Gastrocnemius medialis (tissue), 4 donors: Measurements from ENCODE around the gene SGPP1. TPM values are rescaled to one million over a fixed set of nuclear protein-coding genes. Genes with fewer than 3 reads are reported as not detected.
"Not testable (repeated sequence)": the region's sequence is repeated elsewhere in the genome, so short reads cannot be mapped to it uniquely, and the experiment has no call there.

Source experiments
- ATAC-seq, 2 donors: fragments of 150-250 bp; one replicate each; pipeline ENCODE4 v1.9.1; 2016
- DNase-seq, 2 donors: peaks; one replicate each; pipeline ENCODE4 v3.0.0-alpha.2; 2019
- H3K27ac ChIP-seq, 4 donors: fragments of 200-600 bp; sonication (generic); 1 replicate in 1 of 4; 2 replicates in 3 of 4; pipeline ENCODE4 v1.5.1; 2016 to 2018; ENCODE audit warnings: mild to moderate bottlenecking in 2 of 4, moderate library complexity in 1 of 4
- H3K27me3 ChIP-seq, 3 donors: fragments of 200-600 bp; sonication (generic) in 2 of 3; 1 replicate in 1 of 3; 2 replicates in 2 of 3; pipeline versions ENCODE4 v1.5.1 to v1.6.0; 2016 to 2019; ENCODE audit warnings: mild to moderate bottlenecking in 1 of 3, moderate library complexity in 1 of 3
- H3K36me3 ChIP-seq, 2 donors: fragments of 200-600 bp; sonication (generic) in 1 of 2; one replicate each; pipeline ENCODE4 v1.5.1; 2017 to 2018
- H3K4me1 ChIP-seq, 2 donors: fragments of 200-600 bp; sonication (generic) in 1 of 2; one replicate each; pipeline ENCODE4 v1.5.1; 2016 to 2017; ENCODE audit warnings: mild to moderate bottlenecking in 2 of 2
- H3K4me3 ChIP-seq, 4 donors: fragments of 200-600 bp; sonication (generic) in 3 of 4; 1 replicate in 1 of 4; 2 replicates in 3 of 4; pipeline ENCODE4 v1.5.1; 2016 to 2019; ENCODE audit warnings: mild to moderate bottlenecking in 2 of 4
- H3K9me3 ChIP-seq, 3 donors: fragments of 200-600 bp; sonication (generic) in 2 of 3; 1 replicate in 1 of 3; 2 replicates in 2 of 3; pipeline ENCODE4 v1.5.1; 2016 to 2019
- CTCF ChIP-seq, 5 experiments: fragments of 450-650 bp in 3 of 5; fragments of 200-600 bp in 2 of 5; sonication (generic) in 2 of 5; IDR thresholded peaks in 4 of 5; conservative IDR thresholded peaks in 1 of 5; 1 replicate in 4 of 5; 2 replicates in 1 of 5; pipeline ENCODE4 v1.5.1; 2016 to 2019; ENCODE audit warnings: antibody characterized with exemption in 5 of 5, mild to moderate bottlenecking in 3 of 5, moderate library complexity in 3 of 5
- POLR2A ChIP-seq, 2 donors: fragments of 450-650 bp; IDR thresholded peaks; one replicate each; pipeline ENCODE4 v1.6.1; 2017; ENCODE audit warnings: antibody characterized with exemption in 2 of 2, mild to moderate bottlenecking in 2 of 2, moderate library complexity in 2 of 2
- in situ Hi-C, 4 donors: fragments of 200-750 bp; cut with MboI; loops; one replicate each; pipeline versions ENCODE4 v1.15.0 to v1.8.0; 2017; ENCODE audit warnings: low sequenced_read_pairs in 4 of 4
- intact Hi-C: fragments of 100-400 bp; cut with DNase I; formaldehyde crosslinking; loops from one replicate; pipeline ENCODE4 v1.15.1; 2023; ENCODE audit warnings: low total_unique reads
- total RNA-seq, 4 donors: library from RNA; depleted of rRNA; stranded (reverse); fragments of >200 nt; gene quantifications; one replicate each; pipeline versions ENCODE4 v1.1.0 to v1.2.3, GENCODE V29; 2016

The SGPP1 gene
- total RNA-seq, 4 donors from 2014 or later = 3.5 to 11.3 (median 8.1) TPM

GRCh38 chr14:63662776-63663175, 65.1 kb downstream of the SGPP1 start:
- no peak overlapping the region for H3K27ac ChIP-seq
- no peaks in the 10 kb centered on the region for H3K27me3 ChIP-seq
- no peaks in the 10 kb centered on the region for H3K36me3 ChIP-seq
- no peaks in the 10 kb centered on the region for H3K9me3 ChIP-seq
- H3K4me3 ChIP-seq = no peak overlapping the region
- intact Hi-C loops = no loop called here
- no peaks in the 10 kb centered on the region for H3K4me1 ChIP-seq
- no peak for ATAC-seq
- TF ChIP-seq CTCF (IDR thresholded peaks at IDR 0.05 in 4 of 5, conservative IDR thresholded peaks at IDR 0.05 in 1 of 5) = no peak
- TF ChIP-seq POLR2A (IDR thresholded peaks at IDR 0.05) = no peak
- in situ Hi-C loops = no loop called here
- no peak for DNase-seq

- H3K27me3 ChIP-seq, in situ Hi-C loops, intact Hi-C loops, H3K27ac ChIP-seq, H3K36me3 ChIP-seq, H3K9me3 ChIP-seq, H3K4me3 ChIP-seq, H3K4me1 ChIP-seq, DNase-seq, ATAC-seq: not testable (repeated sequence)
These were observed 66.0 kb downstream of the SGPP1 start for GRCh38 chr14:63661881-63662280.

- no peaks in the 10 kb centered on the region for H3K9me3 ChIP-seq
- DNase-seq (no peak), ATAC-seq (no peak)
- no peak overlapping the region for H3K27ac ChIP-seq
- H3K27me3 ChIP-seq = no peaks in the 10 kb centered on the region
- in situ Hi-C loops = no loop called here
- H3K36me3 ChIP-seq = no peaks in the 10 kb centered on the region
- H3K4me1 ChIP-seq = no peaks in the 10 kb centered on the region
- TF ChIP-seq CTCF (IDR thresholded peaks at IDR 0.05 in 4 of 5, conservative IDR thresholded peaks at IDR 0.05 in 1 of 5) (no peak), POLR2A (IDR thresholded peaks at IDR 0.05) (no peak)
- H3K4me3 ChIP-seq = no peak overlapping the region
- intact Hi-C loops = no loop called here
These were observed 68.1 kb downstream of the SGPP1 start for GRCh38 chr14:63659726-63660125.

GRCh38 chr14:63656194-63656593, 71.7 kb downstream of the SGPP1 start:
- H3K4me1 ChIP-seq = no peaks in the 10 kb centered on the region
- in situ Hi-C loops (no loop called here), intact Hi-C loops (no loop called here)
- ATAC-seq (no peak), DNase-seq (no peak)
- H3K27ac ChIP-seq = no peak overlapping the region
- H3K36me3 ChIP-seq = no peaks in the 10 kb centered on the region
- TF ChIP-seq CTCF (IDR thresholded peaks at IDR 0.05 in 4 of 5, conservative IDR thresholded peaks at IDR 0.05 in 1 of 5) (no peak), POLR2A (IDR thresholded peaks at IDR 0.05) (no peak)
- H3K9me3 ChIP-seq = no peaks in the 10 kb centered on the region
- H3K4me3 ChIP-seq = no peak overlapping the region
- no peaks in the 10 kb centered on the region for H3K27me3 ChIP-seq

- intact Hi-C loops = no loop called here
- H3K27me3 ChIP-seq = no peaks in the 10 kb centered on the region
- no peaks in the 10 kb centered on the region for H3K36me3 ChIP-seq
- in situ Hi-C loops = no loop called here
- H3K4me3 ChIP-seq = no peak overlapping the region
- H3K4me1 ChIP-seq = no peaks in the 10 kb centered on the region
- no peaks in the 10 kb centered on the region for H3K9me3 ChIP-seq
- no peak overlapping the region for H3K27ac ChIP-seq
- ATAC-seq (no peak), DNase-seq (no peak)
- no peak for TF ChIP-seq POLR2A (IDR thresholded peaks at IDR 0.05)
These were observed 72.9 kb downstream of the SGPP1 start for GRCh38 chr14:63654936-63655335.

- Histone ChIP-seq H3K27ac (no peak overlapping the region), H3K4me3 (no peak overlapping the region), H3K36me3 (no peaks in the 10 kb centered on the region), H3K4me1 (no peaks in the 10 kb centered on the region), H3K9me3 (no peaks in the 10 kb centered on the region), H3K27me3 (no peaks in the 10 kb centered on the region)
- in situ Hi-C loops (no loop called here), intact Hi-C loops (no loop called here)
- TF ChIP-seq POLR2A (IDR thresholded peaks at IDR 0.05) (no peak), CTCF (IDR thresholded peaks at IDR 0.05 in 4 of 5, conservative IDR thresholded peaks at IDR 0.05 in 1 of 5) (no peak)
- ATAC-seq (no peak), DNase-seq (no peak)
These were observed 73.5 kb downstream of the SGPP1 start for GRCh38 chr14:63654346-63654745.
